Mesodermal cell (in vitro differentiated cells): ENCODE results near the gene FYCO1.

ENCODE experiments used
- H3K27ac ChIP-seq: 2 replicates; pipeline ENCODE4 v1.7.0; 2013; ENCODE audit warnings: mild to moderate bottlenecking, low read depth, low read length, moderate library complexity; ENCODE audit not compliant: severe bottlenecking
- H3K36me3 ChIP-seq: 2 replicates; pipeline ENCODE4 v1.7.1; 2013; ENCODE audit warnings: mild to moderate bottlenecking, low read length, moderate library complexity; ENCODE audit not compliant: control insufficient read depth, insufficient read depth
- H3K4me1 ChIP-seq: one replicate; pipeline ENCODE4 v1.7.1; 2013; ENCODE audit warnings: mild to moderate bottlenecking, low read length; ENCODE audit not compliant: insufficient read depth, control insufficient read depth, poor library complexity, severe bottlenecking
- H3K4me3 ChIP-seq: 2 replicates; pipeline ENCODE4 v1.7.0; 2013; ENCODE audit warnings: low read length, control low read depth, mild to moderate bottlenecking; ENCODE audit not compliant: insufficient read depth, poor library complexity, severe bottlenecking; ENCODE audit errors: extremely low read depth
- H3K9me3 ChIP-seq: 2 replicates; pipeline ENCODE4 v1.7.1; 2013; ENCODE audit warnings: mild to moderate bottlenecking, low read length, moderate library complexity; ENCODE audit not compliant: control insufficient read depth
- WGBS, 2 experiments: methylation state at CpG; one replicate each; pipeline ENCODE4 v1.1.5; 2013; ENCODE audit warnings: missing lambda C conversion rate in 2 of 2; ENCODE audit not compliant: insufficient coverage in 2 of 2; 5-methylcytosine and 5-hydroxymethylcytosine counted together

FYCO1 gene

GRCh38 chr3:45871780-45872179 lies 123.8 kb downstream of the FYCO1 start:
- no peak overlapping the region for H3K27ac ChIP-seq
- no peak overlapping the region for H3K4me3 ChIP-seq
- 86 to 100% methylated on average over 2 to 4 of the region's 6 CpGs for WGBS, 2 experiments

GRCh38 chr3:45870099-45870498 lies 125.5 kb downstream of the FYCO1 start:
- Histone ChIP-seq H3K4me3 (no peak overlapping the region), H3K27ac (no peak overlapping the region), H3K4me1 (no peaks in the 10 kb centered on the region), H3K36me3 (no peaks in the 10 kb centered on the region), H3K9me3 (no peaks in the 10 kb centered on the region)
- WGBS, 2 experiments: 75 to 93% methylated on average over 1 to 3 of the region's 4 CpGs

More at GRCh38 chr3:45871780-45872179, 123.8 kb downstream of the FYCO1 start:
- Histone ChIP-seq H3K36me3 (no peaks in the 10 kb centered on the region), H3K9me3 (no peaks in the 10 kb centered on the region), H3K4me1 (no peaks in the 10 kb centered on the region)

GRCh38 chr3:45869638-45870037 lies 126.0 kb downstream of the FYCO1 start:
- Histone ChIP-seq H3K27ac (no peak overlapping the region), H3K4me1 (no peaks in the 10 kb centered on the region), H3K9me3 (no peaks in the 10 kb centered on the region), H3K36me3 (no peaks in the 10 kb centered on the region), H3K4me3 (no peak overlapping the region)
- no CpG with 5 or more reads among the region's 3 CpGs for WGBS, 2 experiments

- WGBS, 2 experiments: 85 to 86% methylated on average over 1 to 2 of the region's 2 CpGs
- Histone ChIP-seq H3K36me3 (no peaks in the 10 kb centered on the region), H3K4me1 (no peaks in the 10 kb centered on the region), H3K27ac (no peak overlapping the region), H3K4me3 (no peak overlapping the region), H3K9me3 (no peaks in the 10 kb centered on the region)
Measured at GRCh38 chr3:45868650-45869049, 127.0 kb downstream of the FYCO1 start.

- no peak overlapping the region for H3K27ac ChIP-seq
- 75% methylated on average over 2 of the region's 2 CpGs; no CpG with 5 or more reads in 1 of the 2 experiments for WGBS, 2 experiments
- H3K4me1 ChIP-seq: no peaks in the 10 kb centered on the region
- H3K36me3 ChIP-seq: no peaks in the 10 kb centered on the region
- H3K9me3 ChIP-seq: peaks cover 4% of the 10 kb centered on the region
- H3K4me3 ChIP-seq: no peak overlapping the region
Measured at GRCh38 chr3:45868213-45868612, 127.4 kb downstream of the FYCO1 start.
